ENCODE results near the gene PGA4.
"Not testable (repeated sequence)": the region's sequence is repeated elsewhere in the genome, so short reads cannot be mapped to it uniquely, and the experiment has no call there.

The PGA4 gene

GRCh38 chr11:61218306-61218705 is 3.8 kb upstream of the PGA4 start:
- H3K9ac ChIP-seq (ENCODE audit: low read depth, low read length); H3K36me3 ChIP-seq (ENCODE audit: insufficient read depth, low read length); H3K9me3 ChIP-seq (ENCODE audit: control insufficient read depth, insufficient read depth, low read length); H3K4me1 ChIP-seq (ENCODE audit: insufficient read depth, low read length): not testable (repeated sequence)

DNA sequence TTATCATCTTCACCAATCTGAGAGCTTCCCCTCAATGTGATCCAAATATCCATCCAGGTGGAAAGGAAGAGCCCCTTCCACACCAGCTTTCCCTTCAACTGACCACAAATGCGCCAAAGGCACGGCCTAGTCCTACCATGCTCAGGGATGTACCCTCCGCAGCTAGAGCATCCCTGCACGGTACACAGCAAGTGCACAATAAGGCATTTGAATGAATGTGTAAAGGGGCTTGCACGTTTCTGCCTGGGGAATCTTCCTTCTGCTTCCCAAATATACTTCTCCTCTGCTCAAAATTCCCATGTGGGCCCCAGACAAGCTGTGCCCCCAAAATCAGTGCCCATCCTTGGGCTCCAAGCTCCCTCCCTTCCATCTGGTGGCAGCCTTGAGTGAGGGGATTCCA is 3.1 kb upstream of the PGA4 start:
- not testable (repeated sequence) for H3K9me3 ChIP-seq (ENCODE audit: control insufficient read depth, insufficient read depth, low read length); H3K9ac ChIP-seq (ENCODE audit: low read depth, low read length); H3K4me1 ChIP-seq (ENCODE audit: insufficient read depth, low read length); H3K36me3 ChIP-seq (ENCODE audit: insufficient read depth, low read length)

DNA sequence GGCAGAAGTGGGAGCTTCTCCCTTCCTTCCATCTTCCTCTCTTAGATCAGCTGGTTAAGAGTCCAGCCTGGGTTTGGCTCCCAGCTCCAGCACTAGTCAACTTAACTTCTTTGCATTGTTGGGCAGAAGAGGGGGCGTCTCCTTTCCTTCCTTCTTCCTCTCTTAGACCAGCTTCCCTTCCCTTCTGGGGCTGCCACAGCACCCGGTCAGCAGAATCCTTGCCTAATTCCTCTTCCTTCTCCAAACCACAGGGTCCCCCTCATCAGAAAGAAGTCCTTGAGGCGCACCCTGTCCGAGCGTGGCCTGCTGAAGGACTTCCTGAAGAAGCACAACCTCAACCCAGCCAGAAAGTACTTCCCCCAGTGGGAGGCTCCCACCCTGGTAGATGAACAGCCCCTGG is 545 bp downstream of the PGA4 start:
- not testable (repeated sequence) for H3K9me3 ChIP-seq (ENCODE audit: control insufficient read depth, insufficient read depth, low read length); H3K4me1 ChIP-seq (ENCODE audit: insufficient read depth, low read length); H3K9ac ChIP-seq (ENCODE audit: low read depth, low read length); H3K36me3 ChIP-seq (ENCODE audit: insufficient read depth, low read length)

GRCh38 chr11:61226457-61227137 is 4.5 kb downstream of the PGA4 start:
- H3K36me3 ChIP-seq (ENCODE audit: insufficient read depth, low read length); H3K4me1 ChIP-seq (ENCODE audit: insufficient read depth, low read length); H3K9ac ChIP-seq (ENCODE audit: low read depth, low read length); H3K9me3 ChIP-seq (ENCODE audit: control insufficient read depth, insufficient read depth, low read length): not testable (repeated sequence)

DNA sequence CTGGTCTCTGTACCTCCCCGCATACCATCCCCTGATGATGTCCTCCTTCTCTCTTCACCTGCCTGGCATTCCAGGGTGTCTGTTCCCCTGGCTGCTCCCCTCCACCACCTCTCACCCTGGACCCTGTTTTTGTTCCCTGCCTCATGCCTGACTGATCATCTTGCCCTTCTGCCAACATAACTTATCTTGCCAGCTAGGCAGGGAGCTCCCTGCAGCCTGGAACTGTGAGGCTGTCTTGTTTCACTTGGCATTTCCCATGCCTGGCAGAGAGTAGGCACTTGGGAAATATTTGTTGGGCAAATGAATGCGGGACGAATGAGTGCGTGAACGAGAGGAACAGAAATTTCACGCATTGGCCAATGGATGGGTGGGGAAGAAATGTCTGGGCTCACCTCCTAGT is 7.3 kb downstream of the PGA4 start:
- not testable (repeated sequence) for H3K4me1 ChIP-seq (ENCODE audit: insufficient read depth, low read length); H3K9me3 ChIP-seq (ENCODE audit: control insufficient read depth, insufficient read depth, low read length); H3K9ac ChIP-seq (ENCODE audit: low read depth, low read length); H3K36me3 ChIP-seq (ENCODE audit: insufficient read depth, low read length)

GRCh38 chr11:61231033-61231432 is 8.9 kb downstream of the PGA4 start:
- not testable (repeated sequence) for H3K4me1 ChIP-seq (ENCODE audit: insufficient read depth, low read length); H3K9me3 ChIP-seq (ENCODE audit: control insufficient read depth, insufficient read depth, low read length); H3K9ac ChIP-seq (ENCODE audit: low read depth, low read length); H3K36me3 ChIP-seq (ENCODE audit: insufficient read depth, low read length)

DNA sequence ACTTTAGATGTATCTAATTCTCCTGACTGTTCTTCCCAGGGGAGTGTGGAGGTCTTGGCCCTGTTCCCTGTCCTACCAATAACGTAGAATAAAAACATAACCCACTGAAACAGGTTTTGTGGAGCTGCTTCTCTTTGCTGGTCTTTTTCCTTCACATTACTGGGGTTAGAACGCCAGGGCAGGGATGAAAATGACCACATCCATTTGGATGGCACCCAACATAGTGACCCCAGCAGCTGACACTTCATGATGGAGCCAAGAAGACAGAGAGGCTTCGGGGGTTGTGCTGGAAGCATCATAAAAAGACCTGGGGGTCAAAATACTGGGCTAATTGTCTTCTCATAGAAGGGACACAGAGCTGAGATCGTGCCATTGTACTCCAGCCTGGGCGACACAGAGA is 9.4 kb downstream of the PGA4 start:
- not testable (repeated sequence) for H3K36me3 ChIP-seq (ENCODE audit: insufficient read depth, low read length); H3K9ac ChIP-seq (ENCODE audit: low read depth, low read length); H3K4me1 ChIP-seq (ENCODE audit: insufficient read depth, low read length); H3K9me3 ChIP-seq (ENCODE audit: control insufficient read depth, insufficient read depth, low read length)

- not testable (repeated sequence) for H3K9ac ChIP-seq (ENCODE audit: low read depth, low read length); H3K9me3 ChIP-seq (ENCODE audit: control insufficient read depth, insufficient read depth, low read length); H3K4me1 ChIP-seq (ENCODE audit: insufficient read depth, low read length)
Measured at GRCh38 chr11:61232548-61233145, 10.5 kb downstream of the PGA4 start.

DNA sequence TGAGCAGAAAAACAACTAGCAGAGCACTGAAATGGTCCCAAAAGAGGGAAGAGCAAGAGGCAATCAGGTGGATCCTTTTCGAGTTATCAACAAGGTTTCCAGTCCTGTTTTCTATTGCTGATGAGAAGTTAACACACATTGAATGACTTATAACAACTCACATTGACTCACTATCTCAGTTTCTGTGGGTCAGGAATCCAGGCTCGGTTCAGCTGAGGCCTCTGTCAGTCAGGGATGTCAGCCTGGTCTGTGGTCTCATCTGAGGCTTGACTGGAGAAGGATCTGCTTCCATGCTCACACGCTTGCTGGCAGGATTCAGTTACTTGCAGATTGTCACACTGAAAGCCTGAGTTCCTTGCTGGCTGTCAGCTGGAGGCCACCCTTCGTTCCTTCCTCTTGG is 15.0 kb downstream of the PGA4 start:
- H3K36me3 ChIP-seq (ENCODE audit: insufficient read depth, low read length); H3K4me1 ChIP-seq (ENCODE audit: insufficient read depth, low read length); H3K9ac ChIP-seq (ENCODE audit: low read depth, low read length); H3K9me3 ChIP-seq (ENCODE audit: control insufficient read depth, insufficient read depth, low read length): not testable (repeated sequence)

More at GRCh38 chr11:61232548-61233145, 10.5 kb downstream of the PGA4 start:
- H3K36me3 ChIP-seq (ENCODE audit: insufficient read depth, low read length), result not testable (repeated sequence)

GRCh38 chr11:61240288-61240687 is 18.1 kb downstream of the PGA4 start:
- not testable (repeated sequence) for H3K9ac ChIP-seq (ENCODE audit: low read depth, low read length); H3K36me3 ChIP-seq (ENCODE audit: insufficient read depth, low read length); H3K9me3 ChIP-seq (ENCODE audit: control insufficient read depth, insufficient read depth, low read length); H3K4me1 ChIP-seq (ENCODE audit: insufficient read depth, low read length)

- H3K36me3 ChIP-seq (ENCODE audit: insufficient read depth, low read length); H3K4me1 ChIP-seq (ENCODE audit: insufficient read depth, low read length); H3K9ac ChIP-seq (ENCODE audit: low read depth, low read length); H3K9me3 ChIP-seq (ENCODE audit: control insufficient read depth, insufficient read depth, low read length): not testable (repeated sequence)
Measured at GRCh38 chr11:61240875-61241274, 18.7 kb downstream of the PGA4 start, which contains the start of gene PGA5. Gene PGA5, plus strand, starts transcription at chr11:61241175. Its CDS starts 52 bp downstream, at chr11:61241227.

DNA sequence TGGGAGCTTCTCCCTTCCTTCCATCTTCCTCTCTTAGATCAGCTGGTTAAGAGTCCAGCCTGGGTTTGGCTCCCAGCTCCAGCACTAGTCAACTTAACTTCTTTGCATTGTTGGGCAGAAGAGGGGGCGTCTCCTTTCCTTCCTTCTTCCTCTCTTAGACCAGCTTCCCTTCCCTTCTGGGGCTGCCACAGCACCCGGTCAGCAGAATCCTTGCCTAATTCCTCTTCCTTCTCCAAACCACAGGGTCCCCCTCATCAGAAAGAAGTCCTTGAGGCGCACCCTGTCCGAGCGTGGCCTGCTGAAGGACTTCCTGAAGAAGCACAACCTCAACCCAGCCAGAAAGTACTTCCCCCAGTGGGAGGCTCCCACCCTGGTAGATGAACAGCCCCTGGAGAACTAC is 19.4 kb downstream of the PGA4 start:
- H3K9me3 ChIP-seq (ENCODE audit: control insufficient read depth, insufficient read depth, low read length); H3K36me3 ChIP-seq (ENCODE audit: insufficient read depth, low read length); H3K9ac ChIP-seq (ENCODE audit: low read depth, low read length); H3K4me1 ChIP-seq (ENCODE audit: insufficient read depth, low read length): not testable (repeated sequence)

DNA sequence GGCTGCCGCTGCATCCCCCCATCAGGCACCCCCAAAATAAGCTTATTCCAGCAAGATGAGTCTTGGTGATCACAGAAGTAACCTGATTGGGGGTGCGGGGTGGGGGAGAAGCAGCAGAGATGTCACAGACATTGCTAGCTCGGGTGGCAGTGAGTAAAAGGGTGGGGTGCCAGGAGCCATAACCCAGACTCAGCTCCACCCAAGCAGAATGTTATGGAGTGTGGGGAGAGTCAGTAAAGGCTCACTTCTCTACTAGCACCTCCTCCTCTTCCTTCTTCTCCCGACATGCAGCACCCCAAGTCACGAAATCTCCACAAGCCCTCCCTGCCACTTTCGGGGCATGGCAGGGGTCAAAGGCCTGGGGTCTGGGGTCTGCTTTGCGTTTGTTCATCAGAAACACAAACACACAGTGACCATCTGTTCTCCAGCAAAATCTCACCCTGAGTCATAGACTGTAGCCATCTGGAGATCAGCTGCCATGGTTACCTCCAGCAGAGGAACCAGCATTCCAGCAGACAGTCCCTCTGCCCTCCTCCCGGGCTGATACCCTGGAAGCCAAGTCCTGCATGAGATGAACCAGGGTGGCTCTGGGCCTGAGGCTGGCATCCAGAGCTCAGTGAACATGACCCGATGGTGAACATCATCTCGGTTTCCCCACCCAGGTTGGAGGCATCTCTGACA is 23.3 kb downstream of the PGA4 start:
- H3K9me3 ChIP-seq (ENCODE audit: control insufficient read depth, insufficient read depth, low read length); H3K4me1 ChIP-seq (ENCODE audit: insufficient read depth, low read length); H3K36me3 ChIP-seq (ENCODE audit: insufficient read depth, low read length); H3K9ac ChIP-seq (ENCODE audit: low read depth, low read length): not testable (repeated sequence)

DNA sequence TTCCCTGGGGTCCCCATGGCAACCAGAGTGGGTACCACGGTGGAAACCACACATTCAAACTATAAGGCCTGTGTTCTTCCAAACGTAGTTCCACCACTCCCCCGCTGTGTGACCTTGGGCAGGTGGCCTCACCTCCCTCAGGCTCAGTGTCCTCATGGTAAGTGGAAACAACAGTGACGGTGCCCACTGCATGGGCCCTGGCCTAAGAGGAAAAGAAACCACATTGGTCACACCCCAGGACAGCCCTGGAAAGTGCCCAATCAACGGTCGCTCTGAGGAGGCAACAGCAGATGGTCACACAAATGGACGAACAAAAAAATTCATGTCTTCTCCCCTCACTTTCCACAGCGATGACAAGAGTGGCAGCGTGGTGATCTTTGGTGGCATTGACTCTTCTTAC is 25.9 kb downstream of the PGA4 start:
- H3K4me1 ChIP-seq (ENCODE audit: insufficient read depth, low read length); H3K9me3 ChIP-seq (ENCODE audit: control insufficient read depth, insufficient read depth, low read length); H3K36me3 ChIP-seq (ENCODE audit: insufficient read depth, low read length); H3K9ac ChIP-seq (ENCODE audit: low read depth, low read length): not testable (repeated sequence)

DNA sequence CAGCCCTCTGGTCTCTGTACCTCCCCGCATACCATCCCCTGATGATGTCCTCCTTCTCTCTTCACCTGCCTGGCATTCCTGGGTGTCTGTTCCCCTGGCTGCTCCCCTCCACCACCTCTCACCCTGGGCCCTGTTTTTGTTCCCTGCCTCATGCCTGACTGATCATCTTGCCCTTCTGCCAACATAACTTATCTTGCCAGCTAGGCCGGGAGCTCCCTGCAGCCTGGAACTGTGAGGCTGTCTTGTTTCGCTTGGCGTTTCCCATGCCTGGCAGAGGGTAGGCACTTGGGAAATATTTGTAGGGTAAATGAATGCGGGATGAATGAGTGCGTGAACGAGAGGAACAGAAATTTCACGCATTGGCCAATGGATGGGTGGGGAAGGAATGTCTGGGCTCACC is 27.1 kb downstream of the PGA4 start:
- H3K4me1 ChIP-seq (ENCODE audit: insufficient read depth, low read length); H3K9ac ChIP-seq (ENCODE audit: low read depth, low read length); H3K36me3 ChIP-seq (ENCODE audit: insufficient read depth, low read length); H3K9me3 ChIP-seq (ENCODE audit: control insufficient read depth, insufficient read depth, low read length): not testable (repeated sequence)
